Measurements from ENCODE around the gene COASY.

GRCh38 chr17:42517516-42517915 is 44.4 kb upstream of the COASY start:
- TF ChIP-seq POLR2AphosphoS5 (IDR thresholded peaks at IDR 0.05) (peak in 2 of 3 donors; percentile 42 to 56), EP300 (IDR thresholded peaks at IDR 0.05) (no peak), CTCF (IDR thresholded peaks at IDR 0.05) (peak in 5 of 7 experiments; percentile 91 to 95 (median 93)), POLR2A (IDR thresholded peaks at IDR 0.05) (no peak)
